Measurements from ENCODE around the gene FCMR. TPM values are rescaled to one million over a fixed set of nuclear protein-coding genes. Genes with fewer than 3 reads are reported as not detected.

Gene FCMR, protein sequence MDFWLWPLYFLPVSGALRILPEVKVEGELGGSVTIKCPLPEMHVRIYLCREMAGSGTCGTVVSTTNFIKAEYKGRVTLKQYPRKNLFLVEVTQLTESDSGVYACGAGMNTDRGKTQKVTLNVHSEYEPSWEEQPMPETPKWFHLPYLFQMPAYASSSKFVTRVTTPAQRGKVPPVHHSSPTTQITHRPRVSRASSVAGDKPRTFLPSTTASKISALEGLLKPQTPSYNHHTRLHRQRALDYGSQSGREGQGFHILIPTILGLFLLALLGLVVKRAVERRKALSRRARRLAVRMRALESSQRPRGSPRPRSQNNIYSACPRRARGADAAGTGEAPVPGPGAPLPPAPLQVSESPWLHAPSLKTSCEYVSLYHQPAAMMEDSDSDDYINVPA
- total RNA-seq, result 1 to 10 TPM in 4 of 7 donors, under 1 TPM in 3; 0.38 to 8.4 (median 1.6) TPM
- 1 to 10 TPM; 2.6 to 6.5 TPM for polyA plus RNA-seq
- long read RNA-seq, donor 1, result 0 reads
- long read RNA-seq, donor 2, partial matches to known transcripts, result 0 of 2 reads
- long read RNA-seq, donor 2, other reads (novel, unspliced or antisense), result 0 of 2 reads
- long read RNA-seq, donor 3, partial matches to known transcripts, result 4 of 8 reads
- long read RNA-seq, donor 3, other reads (novel, unspliced or antisense), result 1 of 8 reads

DNA sequence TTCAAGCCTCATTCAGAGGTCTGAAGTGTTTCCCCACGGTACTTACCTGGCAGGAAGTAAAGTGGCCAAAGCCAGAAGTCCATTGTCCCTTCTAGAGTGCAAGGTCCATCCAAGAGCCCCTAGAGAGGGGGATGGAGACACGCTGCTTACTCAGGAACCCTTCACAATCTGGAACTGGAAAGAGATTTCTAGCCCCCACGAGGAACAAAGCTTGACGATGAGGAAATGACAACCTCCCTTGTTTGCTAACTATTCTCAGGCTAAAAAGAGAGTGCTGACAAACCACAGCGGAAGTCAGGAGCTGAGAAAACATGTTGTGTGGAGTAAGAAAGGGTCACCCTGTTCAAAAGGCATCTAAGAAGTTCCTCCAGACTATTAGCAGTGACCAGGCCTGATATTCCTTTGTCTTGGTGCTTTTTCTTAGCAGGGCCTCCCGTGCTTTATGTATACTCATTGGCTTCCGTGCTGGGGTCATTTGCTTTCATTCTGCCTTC lies at the start of gene FCMR:
TSS of gene FCMR (minus strand) at position 170 of the 494 bp plus-strand sequence. CDS start at position 83, 87 bp downstream.
- WGBS, 3 donors, result 75 to 77% (median 75%) methylated on average over 7 of the region's 7 CpGs
- TF ChIP-seq POLR2A (IDR thresholded peaks at IDR 0.05) (no peak), EP300 (IDR thresholded peaks at IDR 0.05) (no peak)
- TF ChIP-seq, protein P1, sequence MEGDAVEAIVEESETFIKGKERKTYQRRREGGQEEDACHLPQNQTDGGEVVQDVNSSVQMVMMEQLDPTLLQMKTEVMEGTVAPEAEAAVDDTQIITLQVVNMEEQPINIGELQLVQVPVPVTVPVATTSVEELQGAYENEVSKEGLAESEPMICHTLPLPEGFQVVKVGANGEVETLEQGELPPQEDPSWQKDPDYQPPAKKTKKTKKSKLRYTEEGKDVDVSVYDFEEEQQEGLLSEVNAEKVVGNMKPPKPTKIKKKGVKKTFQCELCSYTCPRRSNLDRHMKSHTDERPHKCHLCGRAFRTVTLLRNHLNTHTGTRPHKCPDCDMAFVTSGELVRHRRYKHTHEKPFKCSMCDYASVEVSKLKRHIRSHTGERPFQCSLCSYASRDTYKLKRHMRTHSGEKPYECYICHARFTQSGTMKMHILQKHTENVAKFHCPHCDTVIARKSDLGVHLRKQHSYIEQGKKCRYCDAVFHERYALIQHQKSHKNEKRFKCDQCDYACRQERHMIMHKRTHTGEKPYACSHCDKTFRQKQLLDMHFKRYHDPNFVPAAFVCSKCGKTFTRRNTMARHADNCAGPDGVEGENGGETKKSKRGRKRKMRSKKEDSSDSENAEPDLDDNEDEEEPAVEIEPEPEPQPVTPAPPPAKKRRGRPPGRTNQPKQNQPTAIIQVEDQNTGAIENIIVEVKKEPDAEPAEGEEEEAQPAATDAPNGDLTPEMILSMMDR (IDR thresholded peaks at IDR 0.05), result no peak
- Histone ChIP-seq H3K27me3 (no peaks in the 10 kb centered on the region), H3K9me3 (no peaks in the 10 kb centered on the region), H3K36me3 (no peaks in the 10 kb centered on the region), H3K4me3 (no peak within 1 kb of the TSS), H3K4me1 (ENCODE audit: insufficient read depth) (no peaks in the 10 kb centered on the region), H3K27ac (no peak within 1 kb of the TSS)
- intact Hi-C loops (cut with DNase I), result no loop called here
- DNase-seq, result no peak

DNA sequence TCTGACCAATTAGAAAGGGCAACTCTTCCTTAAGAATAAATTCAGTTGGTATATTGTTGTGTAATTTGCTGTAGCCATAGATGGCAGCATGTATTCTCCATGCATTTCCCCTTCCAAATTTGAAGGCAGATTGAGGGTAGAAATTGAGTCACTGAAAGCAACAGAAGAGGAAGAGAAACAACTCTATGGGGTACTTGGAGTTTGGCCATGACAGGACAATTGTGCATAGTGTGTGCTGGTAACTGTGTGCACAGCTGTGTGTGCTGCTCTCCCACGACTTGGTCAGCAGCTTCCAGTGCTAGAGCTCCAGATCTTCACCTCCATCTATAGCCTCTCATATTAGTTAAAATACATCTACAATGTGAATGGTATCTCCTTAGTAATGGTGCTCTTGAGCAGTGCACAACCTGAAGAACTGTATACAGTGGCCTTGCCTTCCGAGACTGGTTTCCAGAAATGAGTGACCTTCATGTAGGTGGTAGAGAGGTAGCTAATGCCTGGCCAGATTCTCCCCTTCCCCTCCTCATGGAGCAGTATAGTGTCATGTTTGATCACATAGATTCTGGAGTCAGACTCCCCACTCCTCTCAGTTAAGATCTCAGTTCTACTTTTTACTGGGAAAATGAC lies 49.4 kb upstream of the FCMR start:
- intact Hi-C loops (cut with DNase I), result no loop called here
- Histone ChIP-seq H3K36me3 (no peaks in the 10 kb centered on the region), H3K9me3 (no peaks in the 10 kb centered on the region), H3K27me3 (no peaks in the 10 kb centered on the region), H3K4me1 (ENCODE audit: insufficient read depth) (no peaks in the 10 kb centered on the region), H3K27ac (no peak overlapping the region), H3K4me3 (no peak overlapping the region)
- TF ChIP-seq, protein P1 (IDR thresholded peaks at IDR 0.05), result no peak
- TF ChIP-seq EP300 (IDR thresholded peaks at IDR 0.05), result no peak
- no peak for TF ChIP-seq POLR2A (IDR thresholded peaks at IDR 0.05)
- no peak for DNase-seq
- 74 to 77% (median 76%) methylated on average over 2 of the region's 2 CpGs for WGBS, 3 donors

DNA sequence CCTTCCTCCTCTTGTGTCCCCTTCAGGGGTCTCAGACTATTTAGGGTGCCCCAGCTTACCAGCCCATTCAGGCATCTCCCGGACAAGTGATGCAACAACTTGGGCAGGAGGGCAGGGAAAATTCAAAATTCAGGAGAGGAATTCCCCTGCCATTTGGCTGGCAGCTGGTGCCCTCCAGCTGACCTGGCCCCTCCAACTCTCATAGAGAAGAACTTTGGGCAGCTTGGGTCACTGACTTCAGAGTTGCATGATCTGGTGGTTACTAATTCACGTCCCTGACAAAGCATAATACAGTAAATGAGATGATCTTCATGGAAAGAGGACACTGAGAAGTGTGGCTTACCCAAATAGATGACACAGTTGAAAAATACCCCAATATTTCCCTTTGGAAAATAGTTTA lies 48.7 kb upstream of the FCMR start, which contains the start of gene FCAMR:
TSS of gene FCAMR (minus strand) at position 15 of the 400 bp plus-strand sequence. CDS start 335 bp downstream, outside the sequence.
- TF ChIP-seq, protein P1 (IDR thresholded peaks at IDR 0.05), result no peak
- TF ChIP-seq POLR2A (IDR thresholded peaks at IDR 0.05) (no peak), EP300 (IDR thresholded peaks at IDR 0.05) (no peak)
- 69 to 78% (median 72%) methylated on average over 2 of the region's 2 CpGs for WGBS, 3 donors
- H3K27ac ChIP-seq, result no peak within 1 kb of the TSS
- H3K9me3 ChIP-seq, result no peaks in the 10 kb centered on the region
- H3K36me3 ChIP-seq, result no peaks in the 10 kb centered on the region
- DNase-seq, result no peak
- no peaks in the 10 kb centered on the region for H3K4me1 ChIP-seq (ENCODE audit: insufficient read depth)
- H3K4me3 ChIP-seq, result no peak within 1 kb of the TSS
- no peaks in the 10 kb centered on the region for H3K27me3 ChIP-seq
- intact Hi-C loops (cut with DNase I), result no loop called here

DNA sequence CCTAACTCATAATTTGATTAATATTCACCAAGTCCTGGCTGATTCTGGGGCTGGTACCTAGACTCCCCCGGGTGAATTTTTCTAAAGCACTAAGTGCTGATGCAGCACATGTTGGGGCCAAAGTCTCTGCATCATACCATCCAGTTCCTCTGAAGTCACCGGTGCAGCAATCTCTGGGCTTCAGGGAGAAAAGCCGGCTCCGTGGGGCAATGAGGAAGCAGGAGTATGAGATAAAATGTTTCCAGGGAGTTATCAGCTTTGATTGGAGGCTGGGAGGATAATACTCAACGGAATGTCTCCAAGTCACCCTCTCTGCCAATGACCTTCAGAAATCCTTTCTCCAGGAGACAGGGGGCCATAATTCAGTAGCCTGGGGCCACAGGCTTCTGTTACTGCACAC lies 47.3 kb upstream of the FCMR start:
- no peak overlapping the region for H3K27ac ChIP-seq
- intact Hi-C loops (cut with DNase I), result no loop called here
- no peak overlapping the region for H3K4me3 ChIP-seq
- DNase-seq, result no peak
- no peaks in the 10 kb centered on the region for H3K4me1 ChIP-seq (ENCODE audit: insufficient read depth)
- no peaks in the 10 kb centered on the region for H3K9me3 ChIP-seq
- 23 to 53% (median 36%) methylated on average over 5 of the region's 5 CpGs for WGBS, 3 donors
- TF ChIP-seq EP300 (IDR thresholded peaks at IDR 0.05), result no peak
- TF ChIP-seq, protein P1 (IDR thresholded peaks at IDR 0.05), result no peak
- TF ChIP-seq POLR2A (IDR thresholded peaks at IDR 0.05), result no peak
- no peaks in the 10 kb centered on the region for H3K27me3 ChIP-seq
- H3K36me3 ChIP-seq, result no peaks in the 10 kb centered on the region

Data from ovary (tissue), 10 donors.